Activated CD4-positive, alpha-beta T cell treated with anti-CD3 and anti-CD28 coated beads, Interleukin-2, amount 10 ng/mL, durations not matched to agents 24 days and 14 days (primary cell): ENCODE measurements around the gene PSME4. TPM values are rescaled to one million over a fixed set of nuclear protein-coding genes. Genes with fewer than 3 reads are reported as not detected.

Experiments used
- DNase-seq: peaks from one replicate; pipeline ENCODE4 v3.0.0; 2022
- H3K27ac Mint-ChIP-seq: one replicate; pipeline ENCODE4 v1.8.0; 2022; ENCODE audit warnings: mild to moderate bottlenecking, mixed read lengths
- H3K27me3 Mint-ChIP-seq: one replicate; pipeline ENCODE4 v1.8.0; 2022; ENCODE audit warnings: mixed read lengths
- H3K36me3 Mint-ChIP-seq: one replicate; pipeline ENCODE4 v1.8.0; 2022; ENCODE audit warnings: low read depth, mild to moderate bottlenecking, mixed read lengths
- H3K4me1 Mint-ChIP-seq: one replicate; pipeline ENCODE4 v1.8.0; 2021; ENCODE audit warnings: mixed read lengths
- H3K4me3 Mint-ChIP-seq: one replicate; pipeline ENCODE4 v1.8.0; 2022; ENCODE audit warnings: mild to moderate bottlenecking, moderate library complexity, mixed read lengths
- H3K9me3 Mint-ChIP-seq: one replicate; pipeline ENCODE4 v1.8.0; 2021; ENCODE audit warnings: mixed read lengths
- intact Hi-C: fragments of 100-400 bp; cut with micrococcal nuclease; formaldehyde crosslinking; loops from one replicate; pipeline ENCODE4 v1.15.1; 2023
- total RNA-seq: library from RNA; stranded (reverse); gene quantifications from 2 replicates; pipeline ENCODE4 v1.2.3, GENCODE V29; 2022

PSME4 gene
- total RNA-seq, 1 donor from 2014 or later: 52.1 TPM

DNA sequence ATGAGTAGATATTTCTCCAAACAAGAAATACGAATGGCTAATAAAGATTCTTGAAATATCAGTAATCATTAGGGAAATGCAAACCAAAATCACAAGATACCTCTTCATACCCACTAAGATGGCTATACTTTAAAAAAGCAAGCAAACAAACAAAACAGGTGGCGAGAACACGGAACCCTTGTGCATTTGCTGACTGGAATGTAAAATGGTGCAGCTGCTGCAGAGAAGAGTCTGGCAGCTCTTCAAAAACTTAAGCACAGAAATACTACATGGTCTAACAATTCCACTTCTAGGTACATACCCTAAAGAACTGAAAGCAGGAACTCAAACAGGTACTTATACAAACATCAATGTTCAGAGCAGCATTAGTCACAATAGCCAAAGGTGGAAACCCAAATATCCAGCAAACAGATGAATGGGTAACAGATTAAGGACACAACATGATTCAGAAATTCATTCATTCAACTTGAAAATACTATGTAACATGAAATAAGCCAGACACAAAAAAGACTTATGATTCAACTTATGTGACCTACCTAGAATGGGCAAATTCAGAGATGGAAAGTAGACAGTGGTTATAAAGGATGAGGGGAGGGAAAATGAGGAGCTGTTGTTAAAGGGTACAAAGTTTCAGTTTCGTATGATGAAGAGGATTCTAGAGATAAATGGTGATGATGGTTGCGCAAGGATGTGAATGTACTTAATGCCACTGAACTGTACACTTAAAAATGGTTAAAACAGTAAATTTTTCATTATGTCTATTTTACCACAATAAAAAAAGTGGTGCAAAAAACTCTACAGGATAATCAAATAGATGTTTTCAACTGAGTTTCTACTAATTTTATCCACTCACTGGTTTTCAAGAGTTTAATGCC is 84.2 kb downstream of the PSME4 start:
- H3K9me3 Mint-ChIP-seq: no peaks in the 10 kb centered on the region
- peaks cover 69% of the 10 kb centered on the region for H3K36me3 Mint-ChIP-seq
- DNase-seq: no peak
- peaks cover 17% of the 10 kb centered on the region for H3K4me1 Mint-ChIP-seq
- H3K27me3 Mint-ChIP-seq: no peaks in the 10 kb centered on the region
- H3K27ac Mint-ChIP-seq: peak overlapping the region; percentile 12
- intact Hi-C loops: loop anchor here (5.0 kb wide), 1 partner anchor 86 kb away; the partner anchor contains the start of gene PSME4
- no peak overlapping the region for H3K4me3 Mint-ChIP-seq

DNA sequence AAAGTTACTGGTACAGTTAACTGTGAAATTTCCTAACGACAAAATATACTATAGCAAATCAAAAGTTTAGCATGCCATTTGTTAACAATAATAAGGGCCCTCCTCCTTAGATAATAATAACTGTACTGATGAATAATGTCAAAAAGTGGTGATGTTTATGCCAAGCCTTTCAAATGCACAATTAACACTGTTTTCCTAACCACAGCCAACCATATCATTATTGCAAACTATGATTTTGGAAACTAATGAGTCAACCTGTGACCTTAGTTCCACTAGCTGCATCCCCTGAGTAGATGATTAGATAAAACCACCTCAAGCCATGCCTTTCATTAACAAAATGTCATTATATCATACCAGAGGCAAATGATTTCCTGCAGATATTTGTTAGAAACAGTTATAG is 85.9 kb downstream of the PSME4 start:
- Mint-ChIP-seq H3K4me1 (peaks cover 17% of the 10 kb centered on the region), H3K36me3 (peaks cover 67% of the 10 kb centered on the region), H3K4me3 (no peak overlapping the region), H3K27ac (no peak overlapping the region), H3K9me3 (no peaks in the 10 kb centered on the region), H3K27me3 (no peaks in the 10 kb centered on the region)
- DNase-seq: no peak
- intact Hi-C loops: loop anchor here (5.0 kb wide), 1 partner anchor 87 kb away; the partner anchor contains the start of gene PSME4

DNA sequence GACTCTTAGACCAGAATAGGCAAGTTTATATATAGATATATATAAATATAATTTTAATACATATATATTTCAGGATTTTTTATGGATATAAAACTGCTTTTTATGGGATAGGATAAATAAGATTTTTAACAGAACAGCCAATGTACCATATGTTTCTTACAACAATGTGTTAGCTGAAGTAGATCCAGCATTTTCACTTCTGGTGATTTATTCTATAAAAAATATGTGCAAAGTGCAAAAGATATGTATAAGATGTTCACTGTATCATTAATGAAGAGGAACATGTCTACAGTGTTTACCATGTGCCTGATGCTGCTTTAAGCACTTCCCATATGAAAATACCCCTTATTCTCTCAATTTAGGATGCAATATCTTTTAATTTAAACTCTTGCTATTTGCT is 88.8 kb downstream of the PSME4 start:
- Mint-ChIP-seq H3K27me3 (no peaks in the 10 kb centered on the region), H3K4me3 (no peak overlapping the region), H3K4me1 (peaks cover 17% of the 10 kb centered on the region), H3K27ac (no peak overlapping the region), H3K9me3 (no peaks in the 10 kb centered on the region), H3K36me3 (peaks cover 58% of the 10 kb centered on the region)
- DNase-seq: no peak
- intact Hi-C loops: no loop called here

DNA sequence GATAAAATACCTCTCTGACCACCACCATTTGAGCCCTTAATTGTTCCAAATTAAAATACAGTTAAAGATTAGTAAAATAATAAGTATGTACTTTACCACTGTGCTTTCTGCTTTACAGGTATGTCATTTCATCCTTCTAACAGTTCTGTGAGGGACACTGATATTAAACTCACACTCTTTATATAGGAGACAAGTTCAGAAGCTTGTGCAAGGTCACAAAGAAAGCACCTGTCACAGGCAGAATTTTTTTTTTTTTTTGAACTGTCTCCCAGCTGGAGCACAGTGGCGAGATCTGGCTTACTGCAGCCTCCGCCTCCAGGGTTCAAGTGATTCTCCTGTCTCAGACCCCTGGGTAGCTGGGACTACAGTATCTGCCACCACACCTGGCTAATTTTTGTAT is 89.4 kb downstream of the PSME4 start:
- no peak overlapping the region for H3K4me3 Mint-ChIP-seq
- H3K27ac Mint-ChIP-seq: no peak overlapping the region
- no peaks in the 10 kb centered on the region for H3K9me3 Mint-ChIP-seq
- intact Hi-C loops: no loop called here
- H3K4me1 Mint-ChIP-seq: peaks cover 13% of the 10 kb centered on the region
- H3K27me3 Mint-ChIP-seq: no peaks in the 10 kb centered on the region
- peaks cover 52% of the 10 kb centered on the region for H3K36me3 Mint-ChIP-seq
- DNase-seq: no peak

DNA sequence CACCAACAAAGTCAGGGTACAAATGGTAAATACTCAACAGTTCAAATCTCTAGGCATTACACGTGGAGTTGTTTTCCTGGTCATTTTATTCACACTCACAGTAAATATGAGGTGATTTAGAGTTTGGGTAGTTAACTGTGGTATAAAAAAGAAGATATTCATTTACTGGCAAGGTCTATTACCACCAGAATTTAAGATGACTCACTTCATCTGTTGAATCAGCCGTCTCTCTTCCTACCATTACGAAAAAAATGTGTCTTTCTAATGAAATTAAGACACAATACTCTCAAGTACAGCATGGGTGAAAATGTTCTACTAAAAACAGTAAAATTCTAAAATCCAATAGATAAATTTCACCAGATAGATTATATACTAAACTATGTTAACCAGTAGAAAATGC is 90.0 kb downstream of the PSME4 start:
- peaks cover 12% of the 10 kb centered on the region for H3K4me1 Mint-ChIP-seq
- no peak for DNase-seq
- H3K4me3 Mint-ChIP-seq: no peak overlapping the region
- H3K27ac Mint-ChIP-seq: no peak overlapping the region
- no peaks in the 10 kb centered on the region for H3K9me3 Mint-ChIP-seq
- intact Hi-C loops: no loop called here
- peaks cover 49% of the 10 kb centered on the region for H3K36me3 Mint-ChIP-seq
- H3K27me3 Mint-ChIP-seq: no peaks in the 10 kb centered on the region

DNA sequence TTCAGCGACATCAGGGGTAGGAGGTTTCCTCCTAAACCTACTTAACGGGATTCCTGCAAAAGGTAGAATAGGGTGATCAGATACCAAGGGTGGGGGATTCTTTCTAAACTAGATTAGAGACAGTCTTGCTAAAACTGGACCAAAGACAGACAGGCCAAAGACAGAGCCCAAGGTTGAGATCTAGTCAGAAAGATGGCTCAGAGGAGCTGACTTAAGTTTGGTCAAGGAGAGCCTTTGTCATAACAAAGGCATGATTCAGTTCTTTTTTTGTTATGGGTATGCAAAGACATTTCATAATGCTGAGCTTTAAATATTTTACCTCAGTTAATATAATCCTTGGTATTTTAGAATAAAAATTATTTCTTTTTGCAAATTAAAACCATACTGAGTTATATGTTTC is 93.2 kb downstream of the PSME4 start:
- no peaks in the 10 kb centered on the region for H3K4me1 Mint-ChIP-seq
- no peaks in the 10 kb centered on the region for H3K27me3 Mint-ChIP-seq
- no peak for DNase-seq
- H3K27ac Mint-ChIP-seq: no peak overlapping the region
- peaks cover 40% of the 10 kb centered on the region for H3K36me3 Mint-ChIP-seq
- no peak overlapping the region for H3K4me3 Mint-ChIP-seq
- intact Hi-C loops: no loop called here
- H3K9me3 Mint-ChIP-seq: no peaks in the 10 kb centered on the region

DNA sequence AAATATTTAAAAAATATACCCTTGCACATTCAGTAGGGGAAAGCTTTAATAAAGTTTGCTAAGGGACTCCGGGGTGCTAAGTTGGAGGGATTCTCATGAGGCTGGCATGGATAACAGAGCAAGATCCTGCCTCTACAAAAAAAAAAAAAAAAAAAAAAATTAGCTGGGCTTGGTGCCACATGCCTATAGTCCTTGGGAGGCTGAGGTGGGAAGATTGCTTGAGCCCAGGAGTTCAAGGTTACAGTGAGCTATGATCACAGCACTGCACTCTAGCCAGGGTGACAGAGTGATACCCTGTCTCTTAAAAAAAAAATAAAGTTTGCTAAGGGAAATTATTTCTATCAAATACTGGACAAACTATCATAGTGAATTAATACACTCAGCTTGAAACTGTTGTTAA is 93.7 kb downstream of the PSME4 start:
- no peaks in the 10 kb centered on the region for H3K27me3 Mint-ChIP-seq
- DNase-seq: no peak
- no peaks in the 10 kb centered on the region for H3K9me3 Mint-ChIP-seq
- H3K4me1 Mint-ChIP-seq: no peaks in the 10 kb centered on the region
- H3K36me3 Mint-ChIP-seq: peaks cover 37% of the 10 kb centered on the region
- H3K27ac Mint-ChIP-seq: no peak overlapping the region
- intact Hi-C loops: no loop called here
- H3K4me3 Mint-ChIP-seq: no peak overlapping the region

DNA sequence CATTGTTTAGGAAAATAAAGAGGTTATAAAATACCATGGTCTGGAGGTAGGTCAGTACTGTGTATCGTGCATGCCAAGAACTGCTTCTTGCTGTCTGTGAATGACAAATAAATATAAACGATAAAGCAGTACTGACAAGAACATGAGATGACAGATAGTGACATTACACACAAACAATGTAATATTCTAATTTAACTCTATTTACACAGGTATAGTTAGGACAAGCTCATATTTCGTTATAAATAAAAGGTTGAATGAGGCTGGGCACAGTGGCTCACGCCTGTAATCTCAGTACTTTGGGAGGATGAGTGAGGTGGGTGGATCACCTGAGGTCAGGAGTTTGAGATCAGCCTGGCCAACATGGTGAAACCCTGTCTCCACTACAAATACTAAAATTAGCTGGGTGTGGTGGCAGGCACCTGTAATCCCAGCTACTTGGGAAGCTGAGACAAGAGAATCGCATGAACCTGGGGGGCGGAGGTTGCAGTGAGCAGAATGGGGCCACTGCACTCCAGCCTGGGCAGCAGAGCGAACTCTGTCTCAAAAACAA is 96.3 kb downstream of the PSME4 start:
- Mint-ChIP-seq H3K27me3 (no peaks in the 10 kb centered on the region), H3K27ac (no peak overlapping the region), H3K4me1 (no peaks in the 10 kb centered on the region), H3K9me3 (no peaks in the 10 kb centered on the region), H3K36me3 (peaks cover 26% of the 10 kb centered on the region), H3K4me3 (no peak overlapping the region)
- DNase-seq: no peak
- intact Hi-C loops: no loop called here

DNA sequence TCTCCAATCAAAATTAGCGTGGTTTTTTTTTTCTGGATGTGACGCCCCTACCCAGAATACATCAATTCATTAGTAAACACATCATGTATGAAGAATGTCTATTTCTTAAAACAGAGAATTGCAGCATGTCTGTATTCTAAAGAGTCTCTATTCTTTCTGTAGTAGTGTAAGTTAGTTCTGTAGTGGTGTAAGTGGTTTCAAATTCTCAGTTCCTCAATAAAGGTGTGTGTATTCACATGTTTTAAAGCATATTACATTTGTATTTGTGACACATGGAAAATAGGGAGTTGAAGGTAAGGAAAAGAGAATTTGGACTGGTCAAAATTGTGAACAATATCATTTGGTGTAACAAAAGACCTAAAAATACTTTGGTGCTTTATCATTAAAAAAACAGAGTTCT is 103.0 kb downstream of the PSME4 start:
- no peak for DNase-seq
- H3K4me1 Mint-ChIP-seq: no peaks in the 10 kb centered on the region
- H3K4me3 Mint-ChIP-seq: no peak overlapping the region
- H3K36me3 Mint-ChIP-seq: peaks cover 32% of the 10 kb centered on the region
- no peaks in the 10 kb centered on the region for H3K27me3 Mint-ChIP-seq
- intact Hi-C loops: no loop called here
- H3K9me3 Mint-ChIP-seq: no peaks in the 10 kb centered on the region
- no peak overlapping the region for H3K27ac Mint-ChIP-seq

DNA sequence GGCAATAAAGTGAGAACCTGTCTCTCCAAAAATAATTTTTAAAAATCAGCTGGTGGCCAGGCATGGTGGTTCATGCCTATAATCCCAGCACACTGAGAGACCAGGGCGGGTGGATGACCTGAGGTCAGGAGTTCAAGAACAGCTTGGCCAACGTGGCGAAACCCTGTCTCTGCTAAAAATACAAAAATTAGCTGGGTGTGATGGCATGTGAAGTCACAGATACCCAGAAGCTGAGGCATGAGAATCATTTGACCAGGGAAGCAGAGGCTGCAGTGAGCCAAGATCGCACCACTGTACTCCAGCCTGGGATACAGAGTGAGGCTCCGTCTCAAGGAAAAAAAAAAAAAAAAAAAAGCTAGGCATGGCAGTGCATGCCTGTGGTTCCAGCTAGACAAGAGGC is 103.6 kb downstream of the PSME4 start:
- Mint-ChIP-seq H3K4me3 (no peak overlapping the region), H3K27ac (no peak overlapping the region), H3K9me3 (no peaks in the 10 kb centered on the region), H3K36me3 (peaks cover 33% of the 10 kb centered on the region), H3K27me3 (no peaks in the 10 kb centered on the region), H3K4me1 (no peaks in the 10 kb centered on the region)
- intact Hi-C loops: no loop called here
- no peak for DNase-seq

DNA sequence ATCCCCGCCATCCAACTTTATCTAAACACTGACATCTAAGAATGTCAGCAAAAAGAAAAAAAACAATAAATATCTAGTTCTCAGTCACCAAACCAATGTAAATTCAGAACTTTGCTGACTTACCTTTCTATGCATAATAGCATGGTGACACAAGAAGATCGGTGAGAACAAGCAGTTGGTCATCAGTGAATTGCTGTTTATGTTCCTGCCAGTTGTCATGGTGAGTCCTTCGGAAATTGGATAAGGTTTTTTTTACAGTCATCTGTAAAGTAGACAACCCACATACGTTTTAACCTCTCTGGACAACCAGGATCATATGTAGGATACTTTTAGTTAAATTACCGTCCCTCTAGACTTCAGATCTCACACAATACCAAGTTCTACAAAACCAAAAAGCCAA is 104.8 kb downstream of the PSME4 start:
- Mint-ChIP-seq H3K27ac (no peak overlapping the region), H3K36me3 (peaks cover 33% of the 10 kb centered on the region), H3K27me3 (no peaks in the 10 kb centered on the region), H3K4me1 (no peaks in the 10 kb centered on the region), H3K9me3 (no peaks in the 10 kb centered on the region), H3K4me3 (no peak overlapping the region)
- intact Hi-C loops: no loop called here
- DNase-seq: no peak

DNA sequence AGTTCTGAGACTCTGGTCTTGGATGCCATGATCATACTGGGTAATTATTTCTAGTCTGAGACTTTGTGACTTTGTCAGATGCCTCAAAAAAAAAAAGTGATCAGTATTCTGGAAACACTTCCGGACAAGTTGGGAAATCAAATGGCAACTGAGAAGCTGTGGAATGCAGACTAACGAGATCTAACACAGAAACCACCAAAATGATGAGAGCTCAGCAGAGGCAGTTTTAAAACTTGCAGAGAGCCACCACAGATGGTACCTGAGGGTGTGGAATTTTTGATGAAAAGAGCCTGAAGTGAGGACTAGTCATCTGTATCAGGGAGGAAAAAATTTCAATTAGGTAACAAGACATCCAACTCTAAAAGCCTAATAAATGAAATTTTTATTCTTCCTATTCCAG is 105.5 kb downstream of the PSME4 start:
- Mint-ChIP-seq H3K27ac (no peak overlapping the region), H3K27me3 (no peaks in the 10 kb centered on the region)

DNA sequence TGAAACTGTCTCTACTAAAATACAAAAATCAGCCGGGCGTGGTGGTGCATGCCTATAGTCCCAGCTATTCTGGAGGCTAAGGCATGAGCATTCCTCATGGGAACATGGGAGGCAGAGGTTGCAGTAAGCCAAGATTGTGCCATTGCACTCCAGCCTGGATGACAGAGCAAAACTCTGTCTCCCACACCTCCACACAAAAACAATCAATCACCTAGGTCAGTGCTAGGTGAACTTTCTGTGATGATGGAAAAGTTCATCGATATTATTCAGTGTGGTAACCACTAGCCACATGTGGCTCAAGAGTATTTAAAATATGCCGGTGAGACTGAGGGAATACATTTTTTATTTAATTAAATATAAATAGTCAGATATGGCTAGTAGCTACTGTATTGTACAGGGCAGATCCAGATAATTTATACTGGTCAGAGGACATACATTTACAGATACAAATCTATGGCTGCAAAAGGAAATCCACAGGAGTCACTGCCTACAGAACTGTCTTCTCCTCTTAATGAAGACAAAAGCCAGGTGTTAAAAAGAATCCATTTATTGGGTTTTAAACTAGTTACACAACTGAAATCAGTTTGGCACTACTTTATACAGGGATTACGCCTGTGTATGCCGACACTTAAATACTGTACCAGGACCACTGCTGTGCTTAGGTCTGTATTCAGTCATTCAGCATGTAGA is 107.1 kb downstream of the PSME4 start:
- DNase-seq: no peak
- Mint-ChIP-seq H3K36me3 (peaks cover 34% of the 10 kb centered on the region), H3K27me3 (no peaks in the 10 kb centered on the region), H3K9me3 (no peaks in the 10 kb centered on the region), H3K4me3 (no peak overlapping the region), H3K4me1 (no peaks in the 10 kb centered on the region), H3K27ac (no peak overlapping the region)
- intact Hi-C loops: no loop called here

More for the DNA sequence above, 105.5 kb downstream of the PSME4 start:
- DNase-seq: no peak
- Mint-ChIP-seq H3K9me3 (no peaks in the 10 kb centered on the region), H3K4me3 (no peak overlapping the region), H3K36me3 (peaks cover 36% of the 10 kb centered on the region), H3K4me1 (no peaks in the 10 kb centered on the region)
- intact Hi-C loops: no loop called here

DNA sequence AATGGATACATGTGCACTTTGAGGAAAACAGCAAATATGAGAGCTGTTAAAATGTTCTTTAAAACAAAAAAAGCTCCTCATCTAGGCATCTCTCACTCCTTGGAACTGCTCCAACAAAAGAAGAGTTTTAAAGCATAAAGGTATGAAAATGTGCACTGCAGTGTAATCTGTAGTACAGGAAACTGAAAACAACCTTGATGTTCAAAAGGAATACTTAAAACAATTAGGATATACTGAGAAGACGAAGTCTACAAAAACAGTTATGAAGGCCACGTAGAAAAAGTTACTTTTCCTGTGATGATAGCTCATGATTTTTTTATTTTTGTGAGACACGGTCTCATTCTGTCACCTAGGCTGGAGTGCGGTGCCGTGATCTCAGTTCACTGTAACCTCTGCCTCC is 109.0 kb downstream of the PSME4 start:
- peaks cover 28% of the 10 kb centered on the region for H3K36me3 Mint-ChIP-seq
- H3K27ac Mint-ChIP-seq: no peak overlapping the region
- intact Hi-C loops: no loop called here
- DNase-seq: no peak
- no peaks in the 10 kb centered on the region for H3K9me3 Mint-ChIP-seq
- no peaks in the 10 kb centered on the region for H3K27me3 Mint-ChIP-seq
- H3K4me1 Mint-ChIP-seq: no peaks in the 10 kb centered on the region
- no peak overlapping the region for H3K4me3 Mint-ChIP-seq
